ENCODE results near the gene GPRASP3.

GPRASP3 gene

GRCh38 chrX:102712216-102712966 is 8.2 kb upstream of the GPRASP3 start, which contains the start of gene GPRASP2:
Gene GPRASP2 (plus strand): TSS chrX:102712448. CDS start chrX:102714870, 2,422 bp downstream.
- no peak within 1 kb of the TSS for H3K4me2 ChIP-seq (ENCODE audit: low read depth, low read length, poor library complexity, severe bottlenecking)
- H3K27me3 ChIP-seq (ENCODE audit: insufficient read depth, low read length, poor library complexity, severe bottlenecking) = no peaks in the 10 kb centered on the region
- no peak within 1 kb of the TSS for H3K9ac ChIP-seq (ENCODE audit: low read depth, low read length, poor library complexity, severe bottlenecking)
- no peak within 1 kb of the TSS for H2AFZ ChIP-seq (ENCODE audit: low read length)
- H3K36me3 ChIP-seq (ENCODE audit: insufficient read depth, low read length) = no peaks in the 10 kb centered on the region
- H3K9me2 ChIP-seq (replicated peaks; ENCODE audit: low read depth, low read length) = no peaks in the 10 kb centered on the region
- H3K4me3 ChIP-seq (ENCODE audit: low read length, poor library complexity, severe bottlenecking) = no peak within 1 kb of the TSS
- H4K20me1 ChIP-seq (ENCODE audit: insufficient read depth, low read length, poor library complexity, severe bottlenecking) = no peaks in the 10 kb centered on the region
- TF ChIP-seq EZH2phosphoT487 (IDR thresholded peaks at IDR 0.05; ENCODE audit: borderline replicate concordance) (no peak), CTCF (conservative IDR thresholded peaks at IDR 0.05; ENCODE audit: low read length) (no peak)
- H3F3A ChIP-seq (ENCODE audit: low read depth) = no peaks in the 10 kb centered on the region
- no peaks in the 10 kb centered on the region for H3K9me3 ChIP-seq (ENCODE audit: insufficient read depth, low read depth, low read length)
- no peaks in the 10 kb centered on the region for H3K79me2 ChIP-seq (ENCODE audit: insufficient read depth, low read length)
- no peaks in the 10 kb centered on the region for H3K4me1 ChIP-seq (ENCODE audit: insufficient read depth, low read length, poor library complexity, severe bottlenecking)

- TF ChIP-seq EZH2phosphoT487 (IDR thresholded peaks at IDR 0.05; ENCODE audit: borderline replicate concordance) (no peak), CTCF (conservative IDR thresholded peaks at IDR 0.05; ENCODE audit: low read length) (no peak)
- no peak overlapping the region for H3K9ac ChIP-seq (ENCODE audit: low read depth, low read length, poor library complexity, severe bottlenecking)
- H4K20me1 ChIP-seq (ENCODE audit: insufficient read depth, low read length, poor library complexity, severe bottlenecking) = no peaks in the 10 kb centered on the region
- H3K4me2 ChIP-seq (ENCODE audit: low read depth, low read length, poor library complexity, severe bottlenecking) = no peak overlapping the region
- H3K27me3 ChIP-seq (ENCODE audit: insufficient read depth, low read length, poor library complexity, severe bottlenecking) = no peaks in the 10 kb centered on the region
- no peaks in the 10 kb centered on the region for H3F3A ChIP-seq (ENCODE audit: low read depth)
- H2AFZ ChIP-seq (ENCODE audit: low read length) = no peak overlapping the region
- H3K9me2 ChIP-seq (replicated peaks; ENCODE audit: low read depth, low read length) = no peaks in the 10 kb centered on the region
- no peak overlapping the region for H3K4me3 ChIP-seq (ENCODE audit: low read length, poor library complexity, severe bottlenecking)
- no peaks in the 10 kb centered on the region for H3K9me3 ChIP-seq (ENCODE audit: insufficient read depth, low read depth, low read length)
- H3K79me2 ChIP-seq (ENCODE audit: insufficient read depth, low read length) = no peaks in the 10 kb centered on the region
- no peaks in the 10 kb centered on the region for H3K36me3 ChIP-seq (ENCODE audit: insufficient read depth, low read length)
- H3K4me1 ChIP-seq (ENCODE audit: insufficient read depth, low read length, poor library complexity, severe bottlenecking) = no peaks in the 10 kb centered on the region
Measured at GRCh38 chrX:102712981-102713625, 7.4 kb upstream of the GPRASP3 start.

- H3K4me1 ChIP-seq (ENCODE audit: insufficient read depth, low read length, poor library complexity, severe bottlenecking) = no peaks in the 10 kb centered on the region
- H4K20me1 ChIP-seq (ENCODE audit: insufficient read depth, low read length, poor library complexity, severe bottlenecking) = no peaks in the 10 kb centered on the region
- H3K9me3 ChIP-seq (ENCODE audit: insufficient read depth, low read depth, low read length) = no peaks in the 10 kb centered on the region
- H3K9me2 ChIP-seq (replicated peaks; ENCODE audit: low read depth, low read length) = no peaks in the 10 kb centered on the region
- H3K27me3 ChIP-seq (ENCODE audit: insufficient read depth, low read length, poor library complexity, severe bottlenecking) = no peaks in the 10 kb centered on the region
- H3K4me3 ChIP-seq (ENCODE audit: low read length, poor library complexity, severe bottlenecking) = no peak overlapping the region
- no peaks in the 10 kb centered on the region for H3F3A ChIP-seq (ENCODE audit: low read depth)
- H3K9ac ChIP-seq (ENCODE audit: low read depth, low read length, poor library complexity, severe bottlenecking) = no peak overlapping the region
- no peak overlapping the region for H3K4me2 ChIP-seq (ENCODE audit: low read depth, low read length, poor library complexity, severe bottlenecking)
- H3K79me2 ChIP-seq (ENCODE audit: insufficient read depth, low read length) = no peaks in the 10 kb centered on the region
- H3K36me3 ChIP-seq (ENCODE audit: insufficient read depth, low read length) = no peaks in the 10 kb centered on the region
- no peak for TF ChIP-seq CTCF (conservative IDR thresholded peaks at IDR 0.05; ENCODE audit: low read length)
- no peak for TF ChIP-seq EZH2phosphoT487 (IDR thresholded peaks at IDR 0.05; ENCODE audit: borderline replicate concordance)
- no peak overlapping the region for H2AFZ ChIP-seq (ENCODE audit: low read length)
Measured at GRCh38 chrX:102714994-102715393, 5.5 kb upstream of the GPRASP3 start.

All from Loucy (cell line).